Suppressor macrophage (primary cell): ENCODE measurements around the gene NENF.

Experiments used
- DNase-seq, 4 experiments: peaks; one replicate each; pipeline ENCODE4 v3.0.0-alpha.2; 2020 to 2022

The NENF gene

DNA sequence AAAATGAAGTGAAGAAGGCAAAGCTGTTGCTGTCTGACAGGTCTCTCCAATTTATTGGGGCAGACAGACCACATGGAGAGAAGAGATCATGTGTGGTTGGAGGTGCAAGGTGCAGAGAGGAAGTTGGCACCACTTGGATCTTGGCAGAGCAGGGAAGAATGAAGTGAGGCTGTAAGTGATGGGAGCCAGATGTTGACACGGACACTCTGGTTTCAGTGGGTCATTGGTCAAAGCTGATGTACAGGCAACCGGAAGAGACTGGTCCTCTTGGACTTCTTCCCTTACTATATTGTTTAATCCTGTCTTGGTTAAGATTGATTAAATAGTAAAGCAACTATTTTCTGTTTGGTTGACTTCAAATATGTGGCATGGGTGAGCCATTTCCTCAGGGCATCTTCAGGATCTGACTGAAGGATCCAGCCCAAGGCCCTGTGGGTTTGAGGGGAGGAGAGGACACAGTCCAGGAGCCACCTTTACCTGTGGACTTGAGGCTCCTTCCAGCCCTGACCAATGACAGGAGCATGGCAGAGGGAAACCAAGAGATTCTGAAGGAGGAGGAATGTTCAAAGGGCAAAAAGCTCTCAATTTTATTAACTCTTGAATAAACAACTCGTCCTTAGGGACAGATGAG is 49.4 kb downstream of the NENF start:
- no peak for DNase-seq

DNA sequence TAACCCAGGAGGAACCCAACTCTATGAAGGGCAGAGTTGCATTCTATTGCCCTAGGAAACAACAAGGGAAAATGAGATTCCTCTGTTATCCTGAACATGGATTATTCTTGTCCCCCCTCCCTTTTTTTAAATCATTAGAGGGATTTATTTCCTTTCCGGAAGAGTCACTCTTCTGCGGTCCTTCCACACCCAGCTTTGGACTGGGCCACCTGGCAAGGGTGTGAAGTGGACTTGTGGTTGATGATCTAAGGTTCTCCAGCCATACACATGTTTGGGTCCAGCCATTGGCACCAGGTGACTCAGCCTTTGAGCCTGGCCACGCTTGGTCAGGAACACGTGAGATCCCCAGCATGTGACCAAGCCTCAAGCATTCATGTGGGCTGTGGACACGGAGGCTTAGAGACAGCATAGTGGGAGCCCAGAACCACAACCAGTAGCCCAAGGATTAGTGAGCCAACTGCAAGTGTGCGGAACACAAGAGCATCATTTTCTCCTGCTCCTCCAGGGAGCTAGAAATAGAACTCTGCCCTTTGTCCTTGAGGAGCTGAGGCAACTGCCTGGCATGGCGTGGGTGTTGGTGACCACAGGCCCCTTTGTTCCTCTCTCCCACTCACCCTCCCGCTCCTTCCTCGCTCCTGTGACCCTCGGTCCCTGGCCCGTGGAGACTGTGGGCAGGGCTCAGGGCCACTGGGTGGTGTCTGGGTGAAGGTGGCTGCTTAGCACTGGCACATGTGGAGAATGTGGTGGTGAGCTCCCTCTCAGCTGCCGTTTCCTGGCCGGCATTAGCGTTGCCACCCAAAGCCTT is 50.1 kb downstream of the NENF start:
- DNase-seq = peak; percentile 86 to 97 (median 92)

DNA sequence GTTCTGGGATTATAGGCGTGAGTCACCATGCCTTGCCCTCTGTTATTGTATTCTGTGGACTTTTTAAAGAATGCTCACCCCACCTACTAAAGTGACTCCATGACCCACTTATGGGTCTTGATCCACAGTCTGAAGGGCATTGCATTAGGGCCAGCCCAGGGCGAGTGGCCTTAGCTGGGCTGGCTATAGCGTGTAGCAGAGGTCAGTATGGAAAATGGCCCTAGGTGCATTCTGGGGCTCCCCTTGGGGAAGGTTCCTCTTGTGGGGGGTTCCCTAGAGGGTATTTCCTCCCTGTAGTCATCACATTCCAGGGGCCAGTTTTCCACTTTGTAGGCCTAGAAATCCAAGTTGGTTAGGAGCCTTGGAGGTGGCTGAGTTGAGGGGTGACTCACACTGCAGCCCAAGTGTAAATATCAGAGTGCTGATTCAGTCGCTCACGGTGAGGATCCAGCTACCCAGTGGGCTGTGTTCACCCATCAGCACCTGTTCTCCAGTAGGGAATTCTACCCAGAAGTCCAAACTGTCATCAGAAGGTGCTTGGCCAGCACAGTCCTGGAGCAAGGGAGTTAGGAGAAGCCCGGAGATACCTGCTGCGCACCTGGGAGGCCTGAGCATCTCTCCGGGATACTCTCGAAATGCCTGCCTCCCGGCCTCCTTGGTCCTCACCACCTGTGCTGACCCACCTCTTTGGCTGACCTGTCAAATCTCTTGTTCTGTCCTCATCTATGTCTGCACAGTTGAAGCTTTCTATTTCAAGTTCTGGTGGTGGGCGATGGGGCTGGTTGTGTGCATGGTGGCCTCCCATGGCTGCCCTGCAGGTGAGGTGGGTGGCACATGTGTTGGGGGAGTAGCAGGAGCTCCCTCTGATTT is 52.2 kb downstream of the NENF start:
- DNase-seq = peak; percentile 32 to 61 (median 52)

DNA sequence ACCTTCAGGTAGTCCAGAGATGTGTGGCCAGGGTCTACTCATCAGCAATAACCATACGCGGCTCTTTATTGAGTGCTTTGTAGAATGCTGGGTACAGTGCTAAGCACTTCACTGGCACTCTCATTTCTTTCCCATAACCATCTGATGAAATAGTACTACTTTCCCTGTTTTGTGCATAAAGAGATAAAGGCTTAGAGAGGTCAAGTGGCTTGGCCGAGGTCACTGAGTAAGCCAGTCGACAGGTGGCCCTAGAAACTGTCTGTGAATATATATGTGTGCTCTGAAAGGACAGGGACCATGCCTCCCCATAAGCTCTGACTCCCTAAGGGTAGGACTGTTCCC is 52.8 kb downstream of the NENF start:
- DNase-seq = no peak

DNA sequence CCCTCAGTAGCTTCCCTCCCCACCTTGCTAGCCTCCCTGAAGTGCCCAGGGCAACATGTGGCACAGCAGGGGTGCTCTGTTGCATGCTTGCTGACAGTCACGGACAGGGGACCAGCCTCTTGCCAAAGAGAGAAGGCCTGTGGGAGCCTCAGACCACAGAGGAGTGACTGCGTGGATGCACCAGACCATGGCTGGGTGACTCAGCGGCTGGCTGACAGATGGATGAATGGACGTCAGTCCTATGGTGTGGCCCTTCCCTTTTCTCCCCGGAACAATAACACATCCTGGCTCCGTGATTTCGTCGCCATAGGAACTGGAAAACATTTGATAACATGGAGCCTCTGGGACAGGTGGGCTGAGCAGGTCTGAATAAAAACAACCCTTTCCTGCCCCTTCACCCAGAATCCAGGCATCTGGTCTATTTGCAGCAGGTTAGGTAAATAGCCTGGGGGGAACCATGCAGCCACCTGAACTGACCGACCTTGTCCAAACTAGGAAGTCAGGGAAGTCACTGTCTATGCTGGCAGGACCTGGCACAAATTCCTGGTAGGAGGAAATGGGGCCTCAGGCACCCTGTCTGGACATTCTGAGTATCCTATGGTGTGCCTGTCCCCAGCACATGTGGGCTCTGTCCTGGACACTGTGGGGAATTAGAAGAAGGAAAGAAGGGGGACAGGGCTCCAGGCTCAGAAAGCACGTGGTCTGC is 53.3 kb downstream of the NENF start:
- DNase-seq = peak; percentile 94 to 99 (median 97)

DNA sequence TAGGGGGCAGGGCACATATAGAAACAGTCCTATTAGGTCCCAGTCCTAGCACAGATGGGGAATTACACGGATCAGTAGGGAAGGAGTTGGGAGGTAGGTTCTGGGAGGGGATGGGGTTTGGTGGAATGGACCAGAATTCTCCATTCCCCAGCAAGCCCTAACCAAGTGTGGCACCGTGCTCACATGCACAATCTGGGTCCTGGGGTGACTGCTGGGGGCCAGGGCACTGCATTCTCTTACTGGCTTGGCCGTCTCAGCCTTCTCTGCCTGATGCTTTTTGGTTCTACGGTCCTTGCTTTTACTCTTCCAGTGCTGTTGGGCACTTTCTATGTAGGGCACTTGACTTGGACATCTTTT is 53.9 kb downstream of the NENF start:
- no peak for DNase-seq

DNA sequence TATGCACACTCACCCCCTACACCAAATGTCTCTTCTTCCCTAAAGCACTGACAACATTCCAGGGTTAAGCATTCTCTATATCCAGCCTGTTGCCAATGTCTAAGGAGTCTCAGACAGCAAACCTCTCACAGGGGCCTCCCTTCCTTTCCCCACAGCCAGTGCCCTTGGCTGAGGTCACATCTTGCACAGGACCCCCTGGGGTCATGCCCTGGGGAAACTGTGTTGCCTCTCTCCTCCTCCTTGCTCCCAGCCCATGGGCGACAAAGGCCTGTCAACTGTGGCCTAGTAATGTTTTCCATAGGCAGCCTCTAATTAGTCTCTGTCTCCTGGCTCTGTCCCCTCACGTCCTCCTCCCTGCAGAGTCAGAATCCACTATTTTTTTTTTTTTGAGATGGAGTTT is 54.6 kb downstream of the NENF start:
- no peak for DNase-seq

DNA sequence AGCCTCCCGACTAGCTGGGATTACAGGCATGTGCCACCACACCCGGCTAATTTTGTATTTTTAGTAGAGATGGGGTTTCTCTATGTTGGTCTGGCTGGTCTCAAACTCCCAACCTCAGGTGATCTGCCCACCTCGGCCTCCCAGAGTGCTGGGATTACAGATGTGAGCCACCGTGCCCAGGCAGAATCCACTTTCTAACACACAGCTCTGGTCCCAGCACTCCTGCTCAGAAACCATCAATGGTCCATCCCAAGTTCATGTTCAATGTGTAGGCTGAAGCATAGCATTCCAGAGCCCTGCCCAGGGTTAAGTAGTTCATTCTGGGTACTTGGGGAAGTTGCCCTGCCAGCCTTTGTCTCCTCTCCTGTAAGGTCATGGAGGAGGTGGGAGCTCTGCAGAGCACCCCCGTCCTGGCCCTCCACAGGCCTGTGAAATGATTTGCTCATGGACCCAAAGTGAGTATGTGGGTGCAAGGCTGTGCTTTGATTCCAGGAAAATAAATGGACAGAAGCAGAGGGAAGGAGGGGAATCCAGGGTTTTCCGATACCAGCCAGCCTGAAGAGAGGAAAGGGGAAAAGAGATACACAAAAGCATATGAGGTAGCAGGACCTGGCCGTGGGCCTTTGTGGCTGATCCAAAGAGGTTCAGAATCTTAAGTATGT is 55.2 kb downstream of the NENF start:
- DNase-seq = no peak

DNA sequence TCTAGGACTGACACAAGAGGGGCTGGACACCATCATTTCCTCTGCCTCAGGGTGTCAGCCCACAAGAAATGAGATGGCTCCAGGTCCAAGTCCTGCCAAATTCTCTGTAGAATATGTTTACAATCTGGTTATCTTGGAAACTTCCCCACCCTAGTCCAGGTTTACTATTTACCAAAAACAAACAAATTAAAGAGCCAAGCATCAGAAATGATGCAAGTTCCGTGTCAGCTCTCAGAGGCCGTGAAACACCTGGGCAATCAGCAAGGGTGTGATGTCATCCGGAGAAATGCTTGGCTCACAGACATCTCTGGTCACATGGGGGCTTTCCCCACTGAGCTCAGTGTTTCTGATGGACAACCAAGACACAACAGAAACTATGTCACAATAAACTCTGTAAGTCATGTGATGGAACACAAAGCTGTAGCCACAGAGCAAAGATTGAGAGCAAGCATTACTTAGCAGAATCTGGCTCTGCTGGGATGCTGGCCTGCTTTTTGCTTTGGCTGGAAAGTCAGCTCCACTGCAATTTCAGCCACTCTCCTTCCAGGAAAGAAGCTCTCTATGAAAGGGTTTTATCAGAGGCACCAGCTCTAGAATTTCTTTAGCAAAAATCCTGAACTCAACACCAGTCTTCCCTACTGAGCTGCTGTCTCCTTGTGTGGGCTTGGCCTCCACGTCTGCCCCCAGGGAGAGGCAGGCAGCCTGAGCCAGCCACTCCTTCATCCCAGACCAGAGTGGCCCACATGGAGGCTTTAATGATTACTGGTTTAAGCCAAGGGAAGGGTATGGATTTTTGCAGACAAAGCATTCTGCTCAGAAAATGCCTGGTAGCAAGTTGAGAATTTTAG is 55.9 kb downstream of the NENF start:
- peak; percentile 89 to 97 (median 93) for DNase-seq

DNA sequence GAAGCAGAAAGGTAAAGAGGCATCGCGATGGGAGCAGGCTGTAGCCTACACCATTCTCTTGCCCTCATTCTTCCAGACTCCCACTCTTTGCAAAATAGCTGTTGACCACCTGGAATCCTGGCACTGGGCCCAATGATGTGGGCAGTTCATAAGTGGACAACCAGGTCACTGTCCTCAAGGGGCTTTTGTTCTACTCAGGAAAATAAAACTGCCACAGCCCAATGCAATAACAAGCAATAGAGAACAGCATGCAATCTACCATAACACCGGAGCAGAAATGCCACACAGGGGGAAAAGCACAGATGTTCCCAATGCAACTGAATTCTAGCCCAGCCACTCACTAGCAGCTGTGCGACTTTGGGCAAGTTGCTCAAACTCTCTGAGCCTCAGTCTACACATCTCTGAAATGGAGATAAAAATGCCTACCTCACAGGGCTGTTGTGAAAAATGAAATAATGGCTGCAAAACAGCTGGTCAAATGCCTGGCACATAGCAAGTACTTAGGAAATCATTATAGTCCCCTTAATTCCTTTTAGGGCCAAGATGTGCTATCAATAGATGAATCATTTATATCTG is 56.7 kb downstream of the NENF start:
- DNase-seq = no peak

DNA sequence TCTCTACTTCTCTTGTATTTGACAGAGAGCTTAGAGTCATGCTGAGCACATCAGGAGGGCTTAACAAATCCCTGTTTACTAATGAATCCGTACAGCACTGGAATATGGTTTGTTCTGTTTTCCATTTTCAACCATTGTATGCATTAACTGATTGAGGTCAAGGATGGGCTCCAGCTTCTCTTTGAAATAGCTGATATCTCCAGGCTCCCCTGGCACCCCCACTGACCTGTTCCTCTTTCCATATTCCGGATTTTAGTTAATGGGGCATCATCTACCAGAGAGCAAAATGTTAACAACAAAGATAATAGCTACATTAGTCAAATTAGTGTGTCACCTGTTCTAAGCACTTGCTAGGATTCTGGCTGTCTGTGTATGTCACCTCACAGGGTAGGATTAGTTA is 57.6 kb downstream of the NENF start:
- DNase-seq = no peak

DNA sequence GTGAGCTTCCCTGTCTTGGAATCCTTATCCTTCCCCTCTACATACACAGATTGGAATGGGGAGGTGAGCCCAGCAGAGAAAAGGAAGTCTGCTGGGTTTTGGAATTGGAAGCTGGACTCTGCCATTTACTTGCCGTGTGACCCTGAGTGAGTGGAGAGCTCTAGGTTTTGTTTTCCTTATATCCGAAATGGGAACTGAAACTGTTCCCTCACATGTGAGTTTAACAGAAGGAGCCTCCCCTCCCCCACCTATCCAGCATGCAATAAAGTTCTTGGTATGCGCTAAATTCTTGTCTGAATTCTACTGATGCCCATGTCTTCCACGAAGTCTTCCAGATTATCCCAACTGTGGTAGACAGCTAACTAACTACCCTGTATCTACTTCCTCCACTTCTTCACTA is 58.7 kb downstream of the NENF start:
- peak; percentile 85 to 96 (median 90) for DNase-seq
